H54 (cell line): Measurements from ENCODE around the gene MSMP.

Source experiments
- DNase-seq: peaks from one replicate; pipeline ENCODE4 v3.0.0; 2011; ENCODE audit warnings: low spot score, mixed read lengths; ENCODE audit not compliant: insufficient read length
- FAIRE-seq: peaks from 3 replicates; lab custom pipeline; 2011; peaks lifted over from hg19 to GRCh38; lab: Jason Lieb, UNC
- POLR2A ChIP-seq: IDR thresholded peaks from 2 replicates; pipeline ENCODE4 v1.6.1; 2011; ENCODE audit warnings: low read depth, mild to moderate bottlenecking, low read length

Gene MSMP

GRCh38 chr9:35729700-35730485 is 24.2 kb downstream of the MSMP start:
- peak; percentile 86 for DNase-seq
- no peak for TF ChIP-seq POLR2A
- peak; percentile 41 for FAIRE-seq

- no peak for FAIRE-seq
- DNase-seq = no peak
- no peak for TF ChIP-seq POLR2A
Observed at GRCh38 chr9:35729101-35729500, 25.0 kb downstream of the MSMP start.

- FAIRE-seq (no peak), DNase-seq (peak; percentile 48)
- no peak for TF ChIP-seq POLR2A
Observed at GRCh38 chr9:35728041-35728971, 25.8 kb downstream of the MSMP start.

GRCh38 chr9:35727676-35728040 is 26.4 kb downstream of the MSMP start:
- TF ChIP-seq POLR2A = no peak
- DNase-seq = no peak
- no peak for FAIRE-seq

GRCh38 chr9:35726931-35727330 is 27.1 kb downstream of the MSMP start:
- DNase-seq = no peak
- FAIRE-seq = no peak
- no peak for TF ChIP-seq POLR2A

- no peak for DNase-seq
- no peak for FAIRE-seq
- TF ChIP-seq POLR2A = no peak
Observed at GRCh38 chr9:35725362-35725761, 28.7 kb downstream of the MSMP start.

- DNase-seq (no peak), FAIRE-seq (no peak)
- no peak for TF ChIP-seq POLR2A
Observed at GRCh38 chr9:35723908-35724307, 30.2 kb downstream of the MSMP start.

- no peak for TF ChIP-seq POLR2A
- no peak for DNase-seq
Observed at GRCh38 chr9:35723426-35723825, 30.6 kb downstream of the MSMP start.

GRCh38 chr9:35719546-35719945 is 34.5 kb downstream of the MSMP start:
- DNase-seq (no peak), FAIRE-seq (no peak)
- TF ChIP-seq POLR2A = no peak

More at GRCh38 chr9:35723426-35723825, 30.6 kb downstream of the MSMP start:
- no peak for FAIRE-seq

- FAIRE-seq (no peak), DNase-seq (no peak)
- TF ChIP-seq POLR2A = no peak
Observed at GRCh38 chr9:35718721-35719511, 35.2 kb downstream of the MSMP start.

GRCh38 chr9:35717132-35717870 is 36.8 kb downstream of the MSMP start:
- TF ChIP-seq POLR2A = no peak
- no peak for DNase-seq
- FAIRE-seq = no peak

GRCh38 chr9:35716230-35716629 is 37.8 kb downstream of the MSMP start:
- no peak for FAIRE-seq
- no peak for DNase-seq
- no peak for TF ChIP-seq POLR2A
